ENCODE data around the gene FAHD2A.
"Not testable (repeated sequence)": the region's sequence is repeated elsewhere in the genome, so short reads cannot be mapped to it uniquely, and the experiment has no call there.

FAHD2A gene

GRCh38 chr2:95376311-95377215, 25.9 kb upstream of the FAHD2A start:
- DNase-seq = no peak

DNA sequence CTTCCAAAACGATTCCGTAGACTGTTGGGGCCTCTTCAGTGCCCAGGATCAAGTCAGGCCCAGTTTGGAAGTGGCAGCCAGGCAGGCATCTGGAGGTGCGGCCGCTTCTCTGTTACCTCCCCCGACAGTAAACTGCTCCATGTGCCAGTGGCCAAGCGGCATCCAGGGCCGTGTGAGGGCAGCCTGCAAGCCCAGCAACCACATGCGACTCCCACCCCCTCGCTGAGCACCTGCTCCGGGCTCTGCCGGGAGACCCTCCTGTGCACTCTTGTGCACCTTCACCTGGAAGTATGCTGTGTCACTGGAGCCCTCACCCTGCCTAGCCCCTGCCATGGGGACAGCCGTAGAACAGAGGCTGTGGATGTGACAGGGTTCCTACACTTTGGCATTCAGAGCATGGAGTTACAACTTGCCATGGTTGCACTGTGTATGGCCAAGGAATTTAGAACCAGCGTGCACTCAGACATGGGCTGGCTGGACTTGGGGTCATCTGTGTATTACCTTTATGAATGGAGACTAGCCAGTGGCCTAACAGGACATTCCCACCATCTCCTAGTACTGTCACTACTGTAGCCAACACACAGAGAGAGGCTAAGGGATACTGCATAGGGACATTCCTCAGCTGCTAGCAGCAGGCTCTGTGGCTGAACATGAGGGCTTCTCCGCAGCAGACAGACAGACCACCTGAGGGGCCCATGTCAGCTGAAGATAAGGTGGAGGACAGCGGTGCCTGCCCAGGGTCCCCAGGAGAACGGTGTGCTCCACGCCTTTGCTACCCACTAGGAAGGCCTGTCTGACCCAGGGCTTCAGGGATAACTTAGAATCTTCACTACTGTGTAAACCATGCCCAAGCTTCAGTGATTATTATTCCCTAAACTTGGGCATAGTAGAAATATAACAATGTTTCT, 25.0 kb upstream of the FAHD2A start:
- no peak for DNase-seq

GRCh38 chr2:95378281-95378680, 24.2 kb upstream of the FAHD2A start:
- DNase-seq = not testable (repeated sequence)

GRCh38 chr2:95379371-95379831, 23.1 kb upstream of the FAHD2A start:
- DNase-seq = no peak

DNA sequence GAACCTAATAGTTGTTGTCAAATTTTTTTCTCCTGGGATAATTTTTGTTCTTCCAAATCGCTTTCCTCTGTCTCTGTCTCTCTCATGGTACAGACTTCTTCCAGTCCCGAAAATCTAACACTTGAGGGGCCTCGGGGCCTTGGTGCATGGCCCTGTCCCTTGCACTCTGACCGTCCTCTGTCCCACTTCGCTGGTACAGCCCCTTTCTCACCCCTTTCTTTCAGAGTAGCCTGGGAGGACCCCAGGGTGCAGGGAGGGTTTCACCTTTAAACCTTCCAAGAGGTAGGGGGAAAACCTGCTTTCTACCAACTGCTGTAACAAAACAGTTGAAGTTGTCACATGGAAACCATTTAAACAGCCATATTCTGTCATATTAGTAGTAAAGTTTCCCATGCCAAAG, 22.2 kb upstream of the FAHD2A start:
- DNase-seq = no peak

DNA sequence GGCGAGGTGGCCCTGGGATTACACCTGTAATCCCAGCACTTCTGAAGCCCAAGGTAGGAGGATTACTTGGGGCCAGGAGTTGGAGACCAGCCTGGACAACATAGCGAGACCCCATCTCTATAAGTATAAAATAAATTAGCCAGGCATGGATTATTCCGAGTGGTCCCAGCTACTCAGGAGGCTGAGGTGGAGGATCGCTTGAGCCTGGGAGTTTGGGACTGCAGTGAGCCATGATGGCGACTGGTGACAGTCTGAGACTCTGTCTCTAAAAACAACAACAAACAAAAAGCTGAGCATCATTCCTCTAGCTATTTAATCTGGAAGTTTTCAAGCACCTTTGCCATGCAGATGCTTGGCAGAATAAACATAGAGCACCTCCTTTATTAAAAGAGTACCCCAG, 21.8 kb upstream of the FAHD2A start:
- no peak for DNase-seq

GRCh38 chr2:95381212-95382191, 21.0 kb upstream of the FAHD2A start:
- DNase-seq = no peak

DNA sequence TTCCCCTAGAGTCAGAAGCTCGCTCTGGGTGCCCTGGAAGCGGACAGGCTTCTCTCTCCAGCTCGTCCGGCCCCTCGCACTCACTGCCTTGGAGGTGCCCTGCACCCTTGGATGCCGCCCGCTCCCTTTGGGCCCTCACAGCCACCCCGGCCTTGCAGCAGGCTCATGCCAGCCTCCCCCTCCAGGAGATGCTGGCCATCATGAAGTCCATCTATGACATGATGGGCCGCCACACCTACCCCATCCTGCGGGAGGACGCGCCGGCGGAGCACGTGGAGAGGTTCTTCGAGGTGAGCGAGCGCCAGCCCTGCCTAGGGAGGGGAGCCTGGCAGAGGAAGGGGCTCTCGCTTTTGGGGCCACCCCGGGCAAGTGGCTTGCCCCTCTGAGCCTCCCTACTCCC, 20.3 kb upstream of the FAHD2A start:
- DNase-seq = no peak

GRCh38 chr2:95382686-95383634, 19.5 kb upstream of the FAHD2A start:
- no peak for DNase-seq

- no peak for DNase-seq
Observed at GRCh38 chr2:95383635-95384027, 18.9 kb upstream of the FAHD2A start.

DNA sequence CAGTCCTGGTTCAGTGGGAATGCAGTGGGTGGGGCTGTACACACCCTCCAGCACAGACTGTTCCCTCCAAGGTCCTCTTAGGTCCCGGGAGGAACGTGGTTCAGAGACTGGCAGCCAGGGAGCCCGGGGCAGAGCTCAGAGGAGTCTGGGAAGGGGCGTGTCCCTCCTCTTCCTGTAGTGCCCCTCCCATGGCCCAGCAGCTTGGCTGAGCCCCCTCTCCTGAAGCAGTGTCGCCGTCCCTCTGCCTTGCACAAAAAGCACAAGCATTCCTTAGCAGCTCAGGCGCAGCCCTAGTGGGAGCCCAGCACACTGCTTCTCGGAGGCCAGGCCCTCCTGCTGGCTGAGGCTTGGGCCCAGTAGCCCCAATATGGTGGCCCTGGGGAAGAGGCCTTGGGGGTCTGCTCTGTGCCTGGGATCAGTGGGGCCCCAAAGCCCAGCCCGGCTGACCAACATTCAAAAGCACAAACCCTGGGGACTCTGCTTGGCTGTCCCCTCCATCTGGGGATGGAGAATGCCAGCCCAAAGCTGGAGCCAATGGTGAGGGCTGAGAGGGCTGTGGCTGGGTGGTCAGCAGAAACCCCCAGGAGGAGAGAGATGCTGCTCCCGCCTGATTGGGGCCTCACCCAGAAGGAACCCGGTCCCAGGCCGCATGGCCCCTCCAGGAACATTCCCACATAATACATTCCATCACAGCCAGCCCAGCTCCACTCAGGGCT, 17.5 kb upstream of the FAHD2A start:
- DNase-seq = no peak

GRCh38 chr2:95385570-95385984, 16.9 kb upstream of the FAHD2A start:
- DNase-seq = no peak

- no peak for DNase-seq
Observed at GRCh38 chr2:95386031-95386430, 16.5 kb upstream of the FAHD2A start.

DNA sequence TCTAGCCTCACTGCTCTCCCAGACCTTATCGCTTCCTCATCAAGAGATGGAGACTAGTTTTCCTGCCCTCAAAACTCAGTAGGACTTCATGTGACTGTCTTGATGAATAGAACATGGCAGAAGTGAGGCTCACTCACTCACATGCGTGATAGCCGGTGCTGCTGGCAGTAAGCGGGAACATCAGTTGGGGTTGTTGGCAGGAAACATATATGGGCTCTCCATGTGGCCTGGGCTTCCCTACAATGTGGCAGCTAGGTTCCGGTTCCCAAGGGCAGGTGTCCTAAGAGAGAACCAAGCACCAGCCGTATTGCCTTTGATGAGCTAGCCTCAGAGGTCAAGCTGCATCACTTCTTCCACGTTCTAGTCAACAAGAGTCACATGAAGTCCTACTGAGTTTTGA, 15.2 kb upstream of the FAHD2A start:
- DNase-seq = no peak

DNA sequence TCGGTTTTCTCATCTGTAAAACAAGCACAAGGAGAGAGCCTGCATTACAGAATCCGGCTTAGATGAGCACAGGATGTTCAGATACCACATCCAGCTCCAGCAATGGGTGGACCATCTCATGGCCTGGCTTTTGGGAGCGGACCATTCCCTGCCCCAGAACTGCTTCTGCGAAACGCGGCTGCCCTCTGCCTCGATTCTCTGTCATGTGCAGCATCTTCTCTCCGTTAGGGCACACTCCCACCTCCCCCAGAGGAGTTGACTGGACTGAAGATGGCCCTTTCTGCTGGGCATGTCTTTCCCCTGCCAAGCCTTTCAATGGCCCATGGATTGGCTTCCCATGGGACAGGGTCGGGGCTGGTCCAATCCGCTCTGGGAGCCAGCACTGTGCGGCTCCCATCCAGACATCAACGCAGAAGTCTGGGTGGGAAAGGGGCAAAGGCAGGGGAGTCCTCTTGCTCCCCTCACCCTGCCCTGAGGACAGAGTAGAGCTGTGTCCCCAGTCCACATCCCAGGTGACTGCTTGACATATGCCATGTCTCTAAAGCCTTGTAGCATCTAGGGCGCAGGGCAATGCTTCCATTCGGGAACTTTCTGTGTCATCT, 14.3 kb upstream of the FAHD2A start:
- DNase-seq = no peak

DNA sequence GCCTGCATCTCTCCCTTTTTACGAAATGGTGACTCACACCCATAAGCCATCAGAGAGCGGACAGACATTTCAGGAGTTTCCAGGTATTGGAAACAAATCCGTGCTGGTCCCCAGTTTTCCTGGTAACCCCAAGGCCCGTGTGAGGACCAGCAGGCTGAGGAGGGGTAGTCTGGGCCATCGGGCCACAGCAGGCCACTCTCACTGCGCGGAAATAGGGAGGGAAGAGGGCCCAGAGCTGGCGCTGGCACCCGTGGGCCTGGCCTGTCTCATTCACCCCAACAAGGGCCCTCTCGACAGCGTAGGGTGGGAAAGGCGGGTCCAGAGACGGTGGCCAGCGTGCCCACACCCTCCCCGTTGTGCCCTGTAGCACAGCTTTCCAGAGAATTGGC, 13.7 kb upstream of the FAHD2A start:
- no peak for DNase-seq

- DNase-seq = no peak
Observed at GRCh38 chr2:95389245-95390119, 13.0 kb upstream of the FAHD2A start.

GRCh38 chr2:95390272-95390880, 12.1 kb upstream of the FAHD2A start:
- DNase-seq = no peak

DNA sequence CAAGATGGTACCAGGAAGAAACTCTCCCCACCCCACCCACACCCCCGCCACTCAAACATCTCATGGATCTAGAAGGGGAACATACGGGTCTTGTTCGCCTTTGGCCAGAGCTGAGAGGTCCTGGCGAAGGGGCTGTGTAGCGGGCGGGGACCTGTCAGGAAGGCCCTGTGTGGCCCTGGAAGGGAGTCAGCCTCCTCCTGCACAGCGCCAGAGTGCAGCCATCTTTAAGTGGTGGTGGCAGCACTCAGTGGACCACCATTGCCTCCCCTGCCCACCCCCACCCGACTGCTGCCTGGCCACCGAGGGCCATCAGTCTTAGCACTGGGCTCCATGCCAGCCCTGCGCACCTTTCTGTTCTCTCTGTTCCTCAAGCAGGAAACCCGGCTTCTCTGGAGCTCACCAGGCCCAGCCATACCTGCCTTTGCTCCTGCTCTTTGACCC, 11.6 kb upstream of the FAHD2A start:
- DNase-seq = no peak

All from DMS 273 treated with DMSO at 0.1 percent for 48 hours (cell line).